Muscle layer of colon (tissue), 2 donors: ENCODE results near the gene MEX3C.

Experiments used
- H3K27ac ChIP-seq: one replicate; pipeline ENCODE4 v1.7.0; 2013; ENCODE audit warnings: low read depth, mild to moderate bottlenecking, low read length, moderate library complexity
- H3K27me3 ChIP-seq, 2 donors: one replicate each; pipeline ENCODE4 v1.7.0; 2013; ENCODE audit warnings: low read length in 2 of 2, mild to moderate bottlenecking in 2 of 2; ENCODE audit not compliant: insufficient read depth in 2 of 2, control insufficient read depth in 1 of 2
- H3K36me3 ChIP-seq: one replicate; pipeline ENCODE4 v1.7.0; 2013; ENCODE audit warnings: mild to moderate bottlenecking, low read length; ENCODE audit not compliant: insufficient read depth
- H3K4me1 ChIP-seq: one replicate; pipeline ENCODE4 v1.7.0; 2013; ENCODE audit warnings: mild to moderate bottlenecking, low read length; ENCODE audit not compliant: insufficient read depth
- H3K4me3 ChIP-seq, 2 donors: one replicate each; pipeline ENCODE4 v1.7.0; 2013; ENCODE audit warnings: low read length in 2 of 2, low read depth in 1 of 2, mild to moderate bottlenecking in 1 of 2, moderate library complexity in 1 of 2
- H3K9ac ChIP-seq: one replicate; pipeline ENCODE4 v1.7.0; 2013; ENCODE audit warnings: low read length
- H3K9me3 ChIP-seq: one replicate; pipeline ENCODE4 v1.7.0; 2013; ENCODE audit warnings: mild to moderate bottlenecking, low read length
- donor health status: abdominal sarcoma.
- donor health status: Adenocarcinoma of cecum.

MEX3C gene

DNA sequence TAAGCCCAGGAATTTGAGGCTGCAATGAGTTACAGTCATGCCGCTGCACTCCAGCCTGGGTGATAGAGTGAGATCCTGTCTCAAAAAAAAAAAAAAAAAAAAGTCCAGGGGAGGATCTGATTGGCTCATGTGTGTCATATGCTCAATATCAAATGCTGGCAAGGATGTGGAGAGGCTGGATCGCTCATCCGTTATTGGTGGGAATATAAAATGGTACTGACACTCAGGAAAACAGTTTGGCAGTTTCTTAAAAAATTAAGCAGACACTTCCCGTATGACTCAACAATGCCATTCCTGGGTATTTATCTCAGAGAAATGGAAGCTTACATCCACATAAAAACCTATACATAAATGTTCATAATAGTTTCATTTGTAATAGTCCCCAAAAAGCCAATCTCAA, 68.9 kb downstream of the MEX3C start:
- H3K9me3 ChIP-seq: no peaks in the 10 kb centered on the region
- no peak overlapping the region for H3K9ac ChIP-seq
- H3K4me3 ChIP-seq: no peak overlapping the region
- no peaks in the 10 kb centered on the region for H3K27me3 ChIP-seq
- H3K27ac ChIP-seq: no peak overlapping the region
- H3K4me1 ChIP-seq: no peaks in the 10 kb centered on the region
- no peaks in the 10 kb centered on the region for H3K36me3 ChIP-seq

- H3K9me3 ChIP-seq: no peaks in the 10 kb centered on the region
- H3K27me3 ChIP-seq: no peaks in the 10 kb centered on the region
- no peaks in the 10 kb centered on the region for H3K4me1 ChIP-seq
- no peak overlapping the region for H3K9ac ChIP-seq
- no peak overlapping the region for H3K4me3 ChIP-seq
- H3K36me3 ChIP-seq: no peaks in the 10 kb centered on the region
- H3K27ac ChIP-seq: no peak overlapping the region
Measured at GRCh38 chr18:51127664-51128063, 69.8 kb downstream of the MEX3C start.

DNA sequence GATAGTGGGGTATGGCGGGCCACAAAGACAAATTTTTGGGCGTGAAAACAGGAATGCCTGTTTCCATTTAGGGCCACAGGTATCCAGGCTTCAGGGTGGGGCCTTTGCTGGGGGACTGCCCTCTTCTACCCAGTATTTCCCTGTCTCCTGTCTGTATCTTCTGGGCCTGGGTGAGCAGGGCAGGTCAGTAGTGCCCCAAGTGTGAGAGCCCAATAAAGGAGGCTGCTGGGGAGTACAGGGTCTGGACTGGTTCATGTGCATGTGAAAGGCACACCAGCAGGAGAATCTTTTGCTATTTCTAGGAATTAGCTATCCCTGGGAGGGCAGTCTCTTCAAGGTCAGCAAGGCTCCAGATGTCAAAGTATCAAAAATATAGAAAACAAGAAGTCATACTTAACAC, 71.5 kb downstream of the MEX3C start:
- no peaks in the 10 kb centered on the region for H3K9me3 ChIP-seq
- no peak overlapping the region for H3K9ac ChIP-seq
- no peak overlapping the region for H3K27ac ChIP-seq
- no peak overlapping the region for H3K4me3 ChIP-seq
- no peaks in the 10 kb centered on the region for H3K36me3 ChIP-seq
- no peaks in the 10 kb centered on the region for H3K27me3 ChIP-seq
- H3K4me1 ChIP-seq: no peaks in the 10 kb centered on the region
